Activated CD4-positive, alpha-beta T cell treated with anti-CD3 and anti-CD28 coated beads, Interleukin-10, Interleukin-2, amounts not matched to agents 100 ng/mL and 50 ng/mL, durations not matched to agents 16 hours and 8 hours (primary cell): Measurements from ENCODE around the gene AURKA.
A peak's percentile ranks its signal among the peaks of the same experiment; 100 is the strongest.
"Not testable (repeated sequence)": the region's sequence is repeated elsewhere in the genome, so short reads cannot be mapped to it uniquely, and the experiment has no call there.

Experiments
- DNase-seq: peaks from one replicate; pipeline ENCODE4 v3.0.0-alpha.2; 2020

The AURKA gene

DNA sequence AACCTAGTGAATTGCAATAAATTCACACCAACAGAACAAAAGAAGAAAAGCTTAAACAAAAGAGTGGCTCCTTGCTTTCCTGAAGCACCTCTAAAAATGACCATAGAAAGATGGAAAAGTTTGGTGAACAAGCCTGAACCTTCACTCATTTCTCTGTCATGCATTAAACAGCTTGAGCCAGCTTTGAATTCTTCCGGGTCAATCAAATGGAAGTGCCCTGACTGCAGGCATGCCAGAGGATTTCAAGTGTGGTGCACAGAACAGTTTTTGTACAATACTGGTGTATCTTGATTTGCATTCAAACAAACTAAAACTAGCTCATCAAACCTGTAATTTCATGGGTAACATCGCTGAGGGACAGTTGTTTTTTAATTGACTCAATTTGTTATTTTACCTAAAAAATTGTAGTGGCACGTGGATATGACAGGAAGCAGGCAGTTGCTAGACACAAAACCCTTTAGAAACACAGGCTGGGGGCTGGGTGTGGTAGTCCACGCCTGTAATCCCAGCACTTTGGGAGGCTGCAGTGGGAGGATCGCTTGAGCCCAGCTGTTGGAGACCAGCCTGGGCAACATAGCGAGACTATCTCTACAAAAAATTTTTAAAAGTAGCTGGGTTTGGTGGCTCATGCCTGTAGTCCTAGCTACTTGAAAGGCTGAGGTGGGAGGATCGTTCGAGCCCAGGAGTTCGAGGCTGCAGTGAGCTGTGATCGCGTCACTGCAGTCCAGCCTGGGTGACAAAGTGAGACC lies 29.1 kb upstream of the AURKA start:
- DNase-seq, result no peak

DNA sequence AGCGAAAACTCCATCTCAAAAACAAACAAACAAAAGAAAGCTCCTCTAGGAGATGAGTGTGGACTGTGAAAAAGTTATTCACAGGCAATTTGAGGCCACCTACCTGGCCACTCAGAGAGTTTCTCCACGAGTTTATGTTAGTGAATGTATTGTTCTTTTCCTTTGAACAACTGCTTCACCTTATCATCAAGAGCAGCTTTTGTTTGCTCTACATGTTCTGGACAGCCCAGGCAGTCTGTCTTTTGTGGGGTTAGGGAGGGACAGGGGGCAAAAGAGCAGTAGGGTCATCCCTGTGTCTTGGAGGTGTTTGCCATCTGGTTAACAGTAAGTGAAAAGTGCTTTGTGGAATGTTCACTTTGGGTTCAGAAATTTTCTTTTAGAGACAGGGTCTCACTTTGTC lies 28.0 kb upstream of the AURKA start:
- no peak for DNase-seq

DNA sequence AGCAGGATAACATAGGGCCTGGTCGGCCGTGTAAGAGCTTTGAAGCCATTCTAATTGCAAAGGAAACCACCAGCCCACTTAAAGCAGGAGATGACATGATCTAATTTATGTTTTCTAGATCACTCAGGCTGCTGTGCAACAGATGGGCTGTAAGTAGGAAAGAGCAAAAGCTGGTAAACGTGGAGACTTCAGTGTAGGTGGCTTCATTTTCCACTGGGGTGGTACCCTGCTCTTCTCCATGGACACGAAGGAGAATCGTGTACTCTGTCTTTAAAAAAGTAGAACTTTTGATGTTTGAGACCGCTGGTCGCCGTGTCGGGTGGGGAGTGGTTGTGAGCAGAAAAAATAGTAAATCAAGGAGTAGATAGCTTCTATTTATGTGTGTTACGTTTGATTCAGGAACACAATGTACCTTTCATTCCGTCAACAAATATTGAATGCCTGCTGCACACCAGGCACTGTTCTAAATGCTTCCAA lies 26.4 kb upstream of the AURKA start:
- DNase-seq, result peak; percentile 37

DNA sequence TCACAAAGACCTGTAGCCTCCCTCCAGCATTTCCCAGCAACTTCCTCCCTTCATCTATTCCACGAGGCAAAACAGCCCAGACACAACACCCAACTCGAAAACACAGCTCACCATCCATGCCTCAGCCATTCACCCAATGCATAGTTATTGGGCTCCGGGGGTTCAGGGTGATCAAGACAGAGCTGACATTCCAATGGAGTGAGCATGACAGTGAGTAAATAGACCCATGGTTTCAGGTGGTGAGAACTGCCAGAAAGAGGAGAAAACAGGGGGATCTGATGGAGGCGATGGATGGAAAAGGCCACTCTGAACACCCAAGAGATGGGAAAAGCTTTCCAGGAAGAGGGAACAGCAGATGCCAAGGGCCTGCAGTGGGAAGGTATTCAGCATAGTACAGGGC lies 25.9 kb upstream of the AURKA start:
- DNase-seq, result no peak

DNA sequence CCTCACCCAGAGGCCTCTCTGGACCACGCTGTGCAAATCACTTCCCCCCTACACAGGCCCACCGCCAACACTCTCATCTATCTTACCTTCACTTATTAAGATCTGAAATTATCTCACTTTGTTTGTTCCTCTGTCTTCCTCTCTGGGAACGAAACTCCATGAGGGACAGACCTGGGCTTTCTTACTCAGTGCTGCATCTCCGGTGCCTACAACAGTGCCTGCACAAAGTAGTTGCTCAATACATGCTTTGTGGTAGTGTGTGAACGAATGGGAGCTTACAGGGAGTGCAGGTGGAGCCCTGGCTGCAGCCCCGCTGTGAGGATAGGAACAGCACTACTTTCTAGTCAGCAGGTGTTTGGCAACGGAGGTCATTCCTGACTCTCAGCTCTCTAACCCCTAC lies 25.4 kb upstream of the AURKA start:
- no peak for DNase-seq

DNA sequence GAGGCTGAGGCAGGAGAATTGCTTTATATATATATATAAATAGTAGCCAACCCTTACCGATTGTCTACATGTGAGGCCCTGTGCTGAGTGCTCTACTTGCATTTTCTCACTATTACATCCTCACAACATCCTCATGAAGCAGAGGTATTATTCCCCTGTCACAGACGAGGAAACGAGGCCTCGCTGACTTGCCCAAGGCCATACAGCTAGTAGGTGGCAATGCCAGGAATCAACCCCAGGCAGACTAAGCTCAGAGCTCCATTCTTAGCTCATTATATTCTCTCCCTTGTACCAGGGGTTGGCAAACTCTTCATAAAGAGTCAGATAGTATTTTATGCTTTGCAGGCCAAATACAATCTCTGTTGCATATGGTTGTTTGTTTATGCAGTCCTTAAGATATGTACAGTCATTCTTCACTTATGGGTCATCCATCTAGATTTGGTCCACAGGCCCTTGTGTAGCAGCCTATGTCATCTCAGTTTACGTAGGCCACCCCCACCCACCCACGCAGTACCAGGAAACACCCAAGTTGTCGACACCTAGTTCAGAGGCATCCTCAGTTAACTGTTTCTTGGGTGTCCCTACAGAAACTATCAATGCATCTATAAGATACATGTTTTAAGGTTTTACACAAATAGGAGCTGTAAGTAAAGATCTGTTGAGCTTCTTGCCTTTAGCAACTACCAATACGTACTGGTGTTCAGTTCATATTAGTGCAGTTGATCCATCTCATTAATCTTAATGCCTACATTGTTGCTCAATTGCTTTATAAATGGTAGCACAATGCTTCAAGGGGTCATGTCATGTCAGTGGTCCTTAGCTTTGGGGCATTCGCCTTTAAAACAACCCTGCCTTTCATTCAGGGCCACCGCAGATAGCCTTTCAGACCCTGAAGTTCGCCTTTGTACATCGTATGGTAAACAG lies 23.1 kb upstream of the AURKA start:
- DNase-seq, result peak; percentile 70

DNA sequence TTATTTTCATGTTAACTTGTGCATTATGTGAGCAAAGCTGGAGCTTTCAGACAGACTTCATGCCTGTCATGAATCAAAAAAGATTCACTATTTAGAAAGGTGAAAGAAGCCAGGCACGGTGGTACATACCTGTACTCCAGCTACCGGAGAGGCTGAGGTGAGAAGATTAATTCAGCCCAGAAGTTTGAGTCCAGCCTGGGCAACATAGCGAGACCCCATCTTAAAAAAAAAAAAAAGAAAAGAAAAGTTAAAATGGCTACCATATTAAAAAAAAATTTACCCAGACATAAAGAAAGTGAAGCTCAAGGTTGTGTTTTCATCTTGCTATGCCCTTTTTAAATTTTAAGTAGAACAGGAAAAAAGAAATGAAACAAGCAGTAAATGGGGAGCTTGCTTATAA lies 20.9 kb upstream of the AURKA start:
- no peak for DNase-seq

DNA sequence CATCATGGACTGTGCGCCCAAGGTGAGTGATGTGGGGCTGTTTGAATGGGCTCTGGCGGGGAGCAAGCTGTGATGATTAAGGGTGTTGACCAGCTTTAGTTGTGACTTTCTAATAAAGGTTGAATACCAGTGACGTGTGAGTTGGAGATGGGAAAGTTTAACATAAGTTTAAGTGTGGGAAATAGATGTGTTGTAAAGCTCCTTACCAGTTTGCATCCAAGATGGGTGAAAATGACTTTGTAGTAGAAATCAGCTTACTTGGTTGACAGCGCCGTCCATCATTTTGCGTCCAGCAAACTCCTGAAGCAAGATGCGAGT lies 20.4 kb upstream of the AURKA start:
- DNase-seq, result no peak

DNA sequence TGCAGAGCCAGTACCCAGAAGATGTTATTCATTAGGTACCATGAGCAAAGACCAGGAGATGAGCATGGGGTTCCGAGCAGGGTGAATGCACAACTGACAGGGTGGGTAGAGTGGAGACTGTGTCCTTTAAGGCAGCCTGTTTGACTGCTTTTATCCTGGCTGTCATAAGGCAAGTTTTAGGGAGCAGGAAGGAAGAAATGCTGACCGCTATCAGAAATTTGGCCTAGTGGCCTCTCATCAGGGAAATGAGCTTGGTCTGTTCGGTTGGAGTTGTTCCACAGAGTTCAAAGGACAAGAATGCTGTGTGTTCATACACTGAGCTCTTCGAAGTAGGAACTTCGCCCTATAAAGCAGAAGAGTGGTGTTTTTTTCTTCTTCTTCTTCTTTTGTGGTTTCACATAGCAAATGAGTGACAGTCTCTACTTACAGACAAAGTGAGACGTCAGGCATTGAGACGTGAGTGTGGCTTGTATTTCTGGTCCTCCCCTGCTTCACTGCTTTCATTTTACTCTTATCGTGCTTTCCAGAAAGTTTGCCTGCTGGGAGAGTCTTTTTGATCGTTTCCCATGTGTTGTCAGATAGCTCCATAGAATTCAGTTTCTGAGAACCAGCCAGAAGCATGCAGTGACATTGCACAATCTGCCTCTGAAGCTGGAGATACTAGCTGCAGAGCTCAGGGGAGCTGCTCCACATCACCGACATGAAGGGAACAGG lies 19.9 kb upstream of the AURKA start, which contains the start of gene CASS4:
Gene CASS4 (plus strand): TSS at position 502 of the 714 bp plus-strand sequence. CDS start 199 bp downstream, at position 701.
- DNase-seq, result peak; percentile 44

DNA sequence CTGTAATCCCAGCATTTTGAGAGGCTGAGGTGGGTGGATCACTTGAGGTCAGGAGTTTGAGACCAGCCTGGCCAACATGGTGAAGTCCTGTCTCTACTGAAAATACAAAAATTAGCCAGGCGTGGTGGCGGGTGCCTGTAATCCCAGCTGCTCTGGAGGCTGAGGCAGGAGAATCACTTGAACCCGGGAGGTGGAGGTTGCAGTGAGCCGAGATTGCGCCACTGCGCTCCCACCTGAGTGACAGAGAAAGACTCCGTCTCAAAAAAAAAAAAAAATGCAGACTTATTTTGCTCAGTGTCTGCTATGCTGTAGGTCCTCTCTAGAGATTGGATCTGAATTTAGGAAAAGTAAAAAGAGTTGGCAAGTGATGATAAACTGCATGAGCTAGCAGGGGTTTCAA lies 19.3 kb upstream of the AURKA start:
- DNase-seq, result not testable (repeated sequence)

DNA sequence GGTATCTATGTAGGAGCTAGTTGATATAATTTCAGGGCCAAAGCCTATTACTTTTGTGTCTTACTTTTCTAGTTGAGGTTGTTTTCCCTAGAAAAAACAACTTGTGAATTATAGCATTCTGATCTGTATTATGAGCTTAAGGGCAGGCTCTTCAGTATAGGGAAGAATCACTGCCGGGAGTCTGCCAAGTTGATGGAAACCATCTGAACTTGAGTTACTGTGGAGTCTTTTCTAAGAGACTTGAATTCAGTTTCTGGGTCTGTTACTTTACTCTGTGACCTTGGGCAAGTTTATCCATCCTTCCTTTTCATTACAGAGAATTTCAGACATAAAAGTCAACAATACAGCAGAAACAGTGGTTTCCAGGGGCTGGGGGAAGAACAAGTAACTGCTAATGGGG lies 17.9 kb upstream of the AURKA start:
- no peak for DNase-seq

DNA sequence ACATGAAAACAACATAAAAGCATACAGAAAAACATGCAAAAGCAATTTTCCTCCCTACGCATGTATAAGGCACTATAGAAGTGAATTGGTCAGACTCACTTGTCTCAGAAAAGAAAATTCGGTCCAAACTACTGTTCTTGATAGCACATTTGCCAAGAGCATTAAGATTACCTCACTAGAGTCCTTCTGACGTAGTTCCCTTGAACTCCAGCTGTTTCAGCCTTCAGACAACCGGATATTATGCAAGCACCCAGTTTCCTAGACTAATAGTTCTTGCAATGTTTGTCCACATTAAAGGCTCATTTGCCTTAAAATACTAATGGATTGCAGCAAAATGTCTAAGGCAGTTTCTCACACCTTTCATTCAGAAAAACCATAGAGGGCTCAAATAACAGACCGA lies 17.5 kb upstream of the AURKA start:
- no peak for DNase-seq

DNA sequence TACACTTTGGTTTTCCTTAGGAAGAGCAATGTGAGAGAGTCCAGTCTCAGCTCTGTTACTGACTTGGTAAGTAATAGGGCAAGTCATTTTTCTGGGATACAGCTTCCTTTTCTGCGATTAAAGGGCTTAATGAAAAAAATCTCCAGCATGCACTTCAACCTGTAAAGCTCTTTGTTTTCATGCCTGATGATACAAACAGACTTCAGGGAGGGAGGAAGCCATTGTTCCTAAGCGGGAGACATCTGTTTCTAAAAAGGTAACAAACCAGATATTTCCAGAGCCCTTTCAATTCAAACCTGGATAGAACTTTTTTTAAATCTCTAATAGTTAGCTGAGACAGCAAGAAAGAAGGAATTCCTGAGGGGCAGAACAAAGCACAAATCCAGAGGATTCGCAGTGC lies 14.9 kb upstream of the AURKA start:
- DNase-seq, result no peak

DNA sequence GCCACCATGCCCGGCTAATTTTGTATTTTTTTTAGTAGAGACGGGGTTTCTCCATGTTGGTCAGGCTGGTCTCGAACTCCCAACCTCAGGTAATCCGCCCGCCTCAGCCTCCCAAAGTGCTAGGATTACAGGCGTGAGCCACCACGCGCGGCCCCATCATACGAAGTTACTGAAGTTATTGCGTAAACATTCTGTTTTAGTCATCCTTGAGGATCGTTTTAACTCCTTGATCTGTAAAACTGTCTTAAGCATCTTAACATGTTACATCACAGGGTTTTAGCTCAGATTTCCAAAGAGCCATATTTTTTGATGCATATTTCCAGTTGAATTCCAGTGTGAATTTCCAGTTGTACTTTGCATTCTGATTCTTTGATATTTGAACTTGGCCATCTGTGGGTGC lies 13.3 kb upstream of the AURKA start:
- not testable (repeated sequence) for DNase-seq

DNA sequence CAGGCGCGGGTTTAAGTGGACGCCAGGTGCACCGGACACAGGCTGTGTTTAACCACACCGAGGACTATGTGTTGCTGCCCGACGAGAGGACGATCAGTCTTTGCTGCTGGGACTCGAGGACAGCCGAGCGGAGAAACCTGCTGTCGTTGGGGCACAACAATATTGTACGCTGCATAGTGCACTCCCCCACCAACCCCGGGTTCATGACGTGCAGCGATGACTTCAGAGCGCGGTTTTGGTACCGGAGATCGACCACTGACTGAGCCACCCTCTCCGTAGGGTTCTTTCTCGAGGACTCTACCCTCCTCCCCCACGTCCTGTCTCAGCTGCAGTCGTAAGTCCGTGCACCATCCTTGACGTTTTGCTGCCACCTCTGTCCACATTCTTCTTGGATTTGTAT lies 11.4 kb upstream of the AURKA start:
- no peak for DNase-seq

DNA sequence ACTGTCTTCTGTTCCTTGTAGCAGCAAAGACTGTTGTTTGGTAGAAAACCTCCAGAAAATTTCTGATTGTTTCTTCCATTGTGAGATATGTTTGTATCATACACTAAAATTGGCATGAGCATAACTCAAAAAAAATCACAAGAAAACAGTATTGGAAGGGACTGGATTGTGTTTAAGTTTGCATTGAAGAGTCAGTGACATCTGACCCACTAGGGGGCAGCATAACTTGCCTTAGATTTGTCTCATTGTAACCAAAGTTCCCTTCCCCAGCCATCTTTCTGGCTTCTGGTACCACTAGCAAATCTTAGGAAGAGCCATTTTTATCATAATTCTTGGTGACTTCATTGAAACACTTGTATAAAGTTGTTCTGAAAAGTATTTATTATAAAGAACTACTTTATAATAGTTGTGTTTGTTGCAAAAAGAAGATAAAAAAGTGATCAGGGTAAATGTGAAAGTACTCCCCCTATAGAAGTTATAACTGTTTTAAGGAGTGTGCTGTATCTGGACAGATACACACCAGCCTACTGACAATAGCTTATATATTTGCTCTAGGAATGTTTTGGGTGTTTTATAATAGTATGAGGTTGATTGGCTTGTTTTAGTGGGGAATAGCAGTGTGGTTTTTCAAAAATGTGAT lies 8.1 kb upstream of the AURKA start:
- DNase-seq, result peak; percentile 75

DNA sequence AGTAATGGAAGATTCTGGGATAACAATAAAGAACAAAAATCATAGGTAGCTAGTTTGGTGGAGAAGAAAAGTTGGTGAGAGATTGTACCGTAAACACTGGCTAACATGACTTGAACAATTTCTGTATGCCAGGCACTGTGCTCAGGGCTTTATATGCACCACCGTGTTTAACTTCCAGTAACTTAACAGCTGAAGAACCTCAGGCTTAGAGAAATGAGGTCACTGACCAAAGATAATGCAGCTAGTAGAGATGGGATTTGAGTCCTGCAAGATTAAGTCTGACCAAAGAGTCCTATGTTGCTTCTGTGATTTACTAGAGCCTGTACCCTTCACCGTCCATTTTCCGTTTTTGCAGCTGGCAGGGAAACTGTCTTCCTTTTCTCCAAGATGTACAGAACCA lies 3.2 kb upstream of the AURKA start:
- DNase-seq, result no peak

DNA sequence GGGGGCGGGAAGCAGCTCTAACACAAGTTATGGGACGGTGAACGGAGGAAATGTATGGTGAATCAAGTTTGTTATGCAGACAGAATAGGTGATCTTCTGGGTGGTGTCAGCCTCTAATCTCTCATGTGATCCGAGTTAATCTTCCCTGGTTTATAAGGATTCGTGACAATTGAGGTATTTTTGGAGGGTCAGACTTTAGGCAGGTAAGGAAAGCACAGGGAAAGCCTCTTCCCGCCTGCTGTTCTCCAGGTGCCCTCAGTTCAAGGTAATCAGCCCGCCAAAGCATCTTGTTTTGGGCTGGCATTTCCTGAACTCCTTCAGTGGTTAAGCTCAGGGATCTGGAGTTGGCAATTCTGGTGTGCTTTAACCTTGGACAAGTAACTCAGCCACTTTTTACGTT lies 1.6 kb upstream of the AURKA start:
- DNase-seq, result no peak

DNA sequence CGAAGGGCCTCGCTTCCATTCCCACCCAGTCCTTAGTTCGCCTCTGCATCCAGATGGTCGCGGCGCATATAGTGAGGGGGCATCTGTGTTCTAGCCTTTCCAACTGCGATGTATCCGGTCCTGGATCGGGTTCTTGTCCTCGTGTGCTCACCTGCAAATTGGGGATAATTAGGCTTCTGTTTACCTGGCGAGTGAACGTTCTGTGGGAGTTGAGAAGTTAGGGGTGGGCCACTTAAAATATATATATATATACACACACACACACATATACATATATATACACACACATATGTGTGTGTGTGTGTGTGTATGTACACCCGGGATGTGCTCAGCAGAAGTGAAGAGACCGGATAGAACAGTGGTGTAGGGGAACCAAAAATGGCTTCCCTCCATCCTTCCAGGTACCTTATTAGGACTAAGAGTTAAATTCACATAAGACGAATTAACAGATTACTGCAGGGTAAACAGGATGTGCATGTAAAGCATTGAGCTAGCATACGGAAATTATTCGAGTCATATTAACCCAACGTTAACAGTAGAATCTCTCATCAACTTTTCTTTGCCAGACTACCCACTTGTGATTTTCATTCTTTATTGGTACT lies 967 bp upstream of the AURKA start:
- peak; percentile 47 for DNase-seq

DNA sequence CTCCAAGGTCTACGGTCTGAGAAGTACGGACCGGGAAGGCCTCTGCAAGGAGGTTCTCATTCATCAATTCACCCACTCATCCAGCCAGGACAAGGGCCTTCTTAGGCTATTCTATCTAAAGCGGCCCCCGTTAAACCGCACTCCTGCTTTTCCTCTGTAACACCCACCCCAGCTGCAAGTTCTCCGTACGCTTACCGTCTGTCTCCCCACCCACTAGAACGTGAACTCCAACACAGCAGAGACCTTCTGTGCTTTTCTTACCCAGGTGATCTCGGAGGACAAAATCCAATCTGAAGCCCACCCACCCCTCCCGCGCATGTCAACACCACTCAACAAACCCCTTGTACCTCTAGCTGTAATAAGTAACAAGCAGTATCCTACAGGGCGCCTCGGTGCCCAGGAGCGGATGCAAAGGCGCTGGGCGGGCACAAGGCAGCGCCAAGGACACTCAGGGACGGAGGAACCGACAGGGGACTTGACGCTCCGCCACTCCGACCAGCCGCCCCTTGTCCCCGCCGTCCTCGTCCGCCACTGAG lies 351 bp downstream of the AURKA start:
- DNase-seq, result peak; percentile 12

DNA sequence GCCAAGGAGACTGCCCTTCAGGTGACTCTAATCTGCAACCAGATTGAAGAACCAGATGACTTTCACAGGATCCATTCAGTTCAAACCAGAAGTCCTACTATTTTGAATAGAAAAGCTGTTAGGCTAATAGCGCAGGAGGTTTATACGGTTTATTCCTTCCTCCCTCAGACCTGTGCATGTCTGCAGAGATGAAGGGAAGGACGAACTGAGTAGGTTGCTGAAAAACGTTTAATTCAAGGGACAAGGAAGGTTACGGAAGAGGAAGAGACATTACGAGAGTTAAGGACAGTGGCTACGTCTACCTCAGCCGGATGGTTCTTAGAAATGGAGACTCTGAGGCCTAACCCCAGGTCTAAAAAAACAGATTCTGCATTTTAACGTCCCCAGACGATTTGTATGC lies 978 bp downstream of the AURKA start:
- no peak for DNase-seq

DNA sequence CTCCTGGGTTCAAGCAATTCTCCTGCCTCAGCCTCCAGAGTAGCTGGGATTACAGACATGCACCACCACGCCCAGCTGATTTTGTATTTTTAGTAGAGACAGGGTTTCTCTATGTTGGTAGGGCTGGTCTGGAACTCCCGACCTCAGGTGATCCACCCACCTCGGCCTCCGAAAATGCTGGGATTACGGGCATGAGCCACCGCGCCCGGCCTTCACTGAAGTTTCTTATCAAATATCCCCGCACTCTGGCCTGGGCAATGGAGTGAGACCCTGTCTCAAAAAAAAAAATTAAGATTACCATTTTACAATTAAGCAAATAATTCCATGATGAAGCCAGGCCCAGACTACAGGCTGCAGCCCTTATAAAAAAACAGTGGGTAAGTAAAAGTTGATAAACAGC lies 1.6 kb downstream of the AURKA start:
- DNase-seq, result not testable (repeated sequence)
